Measurements from ENCODE around the gene DSTN.
A peak's percentile ranks its signal among the peaks of the same experiment; 100 is the strongest.

Gene DSTN

DNA sequence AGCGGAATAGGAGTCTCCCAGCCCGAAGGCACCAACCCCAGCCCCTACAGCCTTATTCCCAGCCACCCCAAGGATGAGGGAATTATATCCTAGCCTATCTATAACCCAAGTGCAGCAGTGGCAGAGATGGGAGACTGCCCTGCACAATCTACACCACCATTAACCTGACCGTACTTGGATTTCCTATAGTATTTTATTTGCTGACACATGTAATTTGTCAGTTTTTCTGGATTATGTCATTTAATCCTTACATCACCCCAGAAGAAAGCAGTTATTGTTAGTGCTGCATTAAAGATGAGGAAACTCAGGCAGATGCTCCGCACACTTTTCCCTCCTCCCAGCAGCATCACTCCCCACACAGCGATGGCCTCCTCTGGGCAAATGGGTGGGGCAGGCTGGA is 44.7 kb upstream of the DSTN start:
- CTCF ChIA-PET, result interaction anchor here (1.0 kb wide), 1 partner anchor 11 kb away, joined by 3 read pairs; no protein-coding TSS in a partner anchor
- POLR2A ChIA-PET, result interaction anchor here (1.8 kb wide), 1 partner anchor 45 kb away, joined by 5 read pairs; the partner anchor contains the start of gene DSTN
- DNase-seq (ENCODE audit: extremely low spot score), result no peak
- TF ChIP-seq SP1 (IDR thresholded peaks at IDR 0.05) (no peak), ARNT (IDR thresholded peaks at IDR 0.05) (no peak), FOXA1 (IDR thresholded peaks at IDR 0.05) (no peak), CTBP1 (IDR thresholded peaks at IDR 0.05; ENCODE audit: borderline replicate concordance) (no peak), SUZ12 (IDR thresholded peaks at IDR 0.05) (no peak), LEF1 (IDR thresholded peaks at IDR 0.05; ENCODE audit: borderline replicate concordance) (no peak), TARDBP (IDR thresholded peaks at IDR 0.05) (no peak), L3MBTL2 (conservative IDR thresholded peaks at IDR 0.05) (no peak), NFRKB (IDR thresholded peaks at IDR 0.05) (no peak), BHLHE40 (IDR thresholded peaks at IDR 0.05; ENCODE audit: borderline replicate concordance) (no peak), ELF4 (IDR thresholded peaks at IDR 0.05) (no peak), ZNF384 (IDR thresholded peaks at IDR 0.05) (no peak), FOXM1 (IDR thresholded peaks at IDR 0.05; ENCODE audit: borderline replicate concordance) (no peak), HDGF (IDR thresholded peaks at IDR 0.05; ENCODE audit: borderline replicate concordance) (no peak), FOXK2 (IDR thresholded peaks at IDR 0.05) (no peak)
- TF ChIP-seq, protein P1, sequence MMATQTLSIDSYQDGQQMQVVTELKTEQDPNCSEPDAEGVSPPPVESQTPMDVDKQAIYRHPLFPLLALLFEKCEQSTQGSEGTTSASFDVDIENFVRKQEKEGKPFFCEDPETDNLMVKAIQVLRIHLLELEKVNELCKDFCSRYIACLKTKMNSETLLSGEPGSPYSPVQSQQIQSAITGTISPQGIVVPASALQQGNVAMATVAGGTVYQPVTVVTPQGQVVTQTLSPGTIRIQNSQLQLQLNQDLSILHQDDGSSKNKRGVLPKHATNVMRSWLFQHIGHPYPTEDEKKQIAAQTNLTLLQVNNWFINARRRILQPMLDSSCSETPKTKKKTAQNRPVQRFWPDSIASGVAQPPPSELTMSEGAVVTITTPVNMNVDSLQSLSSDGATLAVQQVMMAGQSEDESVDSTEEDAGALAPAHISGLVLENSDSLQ (IDR thresholded peaks at IDR 0.05), result no peak

DNA sequence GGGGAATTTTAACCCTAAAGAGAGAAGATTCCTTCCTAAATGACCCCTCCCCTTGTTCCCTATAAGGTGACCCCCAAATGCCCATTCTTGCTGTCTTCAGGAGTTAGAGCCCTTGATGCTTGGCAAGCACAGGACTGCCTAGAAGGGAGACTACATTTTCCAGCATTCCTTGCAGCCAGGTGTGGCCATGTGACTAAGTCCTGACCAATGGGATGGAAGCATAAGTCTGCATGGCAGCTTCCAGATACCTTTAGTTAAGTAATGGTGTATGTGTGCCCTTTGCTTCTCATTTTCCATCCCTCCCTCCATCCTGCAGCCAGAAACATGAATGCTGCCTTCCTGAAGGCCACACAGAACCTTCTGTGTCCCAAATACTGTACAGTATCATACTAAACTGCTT is 44.2 kb upstream of the DSTN start:
- POLR2A ChIA-PET, result interaction anchor here (1.8 kb wide), 1 partner anchor 44 kb away, joined by 5 read pairs; the partner anchor contains the start of gene DSTN
- CTCF ChIA-PET, result no interaction called here
- DNase-seq (ENCODE audit: extremely low spot score), result peak; percentile 53
- TF ChIP-seq LEF1 (IDR thresholded peaks at IDR 0.05; ENCODE audit: borderline replicate concordance) (no peak), FOXK2 (IDR thresholded peaks at IDR 0.05) (no peak), TARDBP (IDR thresholded peaks at IDR 0.05) (no peak), SUZ12 (IDR thresholded peaks at IDR 0.05) (no peak), FOXM1 (IDR thresholded peaks at IDR 0.05; ENCODE audit: borderline replicate concordance) (no peak), L3MBTL2 (conservative IDR thresholded peaks at IDR 0.05) (no peak)
- TF ChIP-seq, protein P1 (IDR thresholded peaks at IDR 0.05), result no peak

DNA sequence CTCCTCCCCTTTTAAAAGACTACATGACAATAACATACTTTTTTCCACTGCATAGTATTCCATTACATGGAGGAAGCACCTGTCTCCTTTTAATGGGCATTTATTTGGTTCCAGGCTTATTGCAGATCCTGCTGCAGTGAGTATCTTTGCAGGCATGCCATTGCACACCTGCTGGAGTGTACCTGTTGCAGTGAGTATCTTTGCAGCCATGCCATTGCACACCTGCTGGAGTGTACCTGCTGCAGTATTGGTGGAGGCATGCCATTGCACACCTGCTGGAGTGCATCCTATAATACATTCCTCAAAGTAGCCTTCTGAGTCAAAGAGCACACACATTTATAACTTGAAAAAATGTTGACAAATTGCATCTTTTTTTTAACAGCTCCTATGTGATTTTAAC is 40.3 kb upstream of the DSTN start:
- no peak for TF ChIP-seq HDGF (IDR thresholded peaks at IDR 0.05; ENCODE audit: borderline replicate concordance)
- TF ChIP-seq LEF1 (IDR thresholded peaks at IDR 0.05; ENCODE audit: borderline replicate concordance), result no peak
- no peak for TF ChIP-seq ELF4 (IDR thresholded peaks at IDR 0.05)
- no peak for TF ChIP-seq ZNF384 (IDR thresholded peaks at IDR 0.05)
- no peak for TF ChIP-seq SP1 (IDR thresholded peaks at IDR 0.05)
- TF ChIP-seq CTBP1 (IDR thresholded peaks at IDR 0.05; ENCODE audit: borderline replicate concordance), result no peak
- TF ChIP-seq NFRKB (IDR thresholded peaks at IDR 0.05), result no peak
- TF ChIP-seq BHLHE40 (IDR thresholded peaks at IDR 0.05; ENCODE audit: borderline replicate concordance), result no peak
- TF ChIP-seq FOXM1 (IDR thresholded peaks at IDR 0.05; ENCODE audit: borderline replicate concordance), result no peak
- no peak for TF ChIP-seq L3MBTL2 (conservative IDR thresholded peaks at IDR 0.05)
- TF ChIP-seq FOXA1 (IDR thresholded peaks at IDR 0.05), result no peak
- TF ChIP-seq SUZ12 (IDR thresholded peaks at IDR 0.05), result no peak
- TF ChIP-seq ARNT (IDR thresholded peaks at IDR 0.05), result no peak
- TF ChIP-seq FOXK2 (IDR thresholded peaks at IDR 0.05), result no peak
- TF ChIP-seq TARDBP (IDR thresholded peaks at IDR 0.05), result no peak
- CTCF ChIA-PET, result no interaction called here
- POLR2A ChIA-PET, result no interaction called here
- no peak for DNase-seq (ENCODE audit: extremely low spot score)

DNA sequence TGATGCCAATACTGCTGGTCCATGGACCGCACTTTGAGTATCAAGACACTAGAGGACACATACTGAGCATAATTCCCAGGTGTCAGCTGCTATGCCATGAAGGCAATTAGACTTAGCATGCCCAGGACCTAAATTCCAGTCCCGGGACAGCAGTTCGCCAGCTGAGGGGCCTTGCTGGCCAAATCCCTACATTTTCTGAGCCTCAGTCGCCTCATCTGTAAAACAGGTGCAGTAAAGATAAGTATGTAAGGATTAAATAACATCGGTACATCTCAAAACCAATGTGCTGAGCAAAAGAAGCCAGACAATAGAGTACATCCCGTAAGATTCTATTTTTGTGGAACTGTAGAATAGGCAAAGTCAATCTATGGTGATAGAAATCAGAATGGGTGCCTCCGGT is 39.7 kb upstream of the DSTN start:
- no peak for DNase-seq (ENCODE audit: extremely low spot score)
- CTCF ChIA-PET, result no interaction called here
- TF ChIP-seq FOXK2 (IDR thresholded peaks at IDR 0.05), result no peak
- TF ChIP-seq HDGF (IDR thresholded peaks at IDR 0.05; ENCODE audit: borderline replicate concordance), result no peak
- TF ChIP-seq LEF1 (IDR thresholded peaks at IDR 0.05; ENCODE audit: borderline replicate concordance), result no peak
- TF ChIP-seq ZNF384 (IDR thresholded peaks at IDR 0.05), result no peak
- no peak for TF ChIP-seq SP1 (IDR thresholded peaks at IDR 0.05)
- TF ChIP-seq BHLHE40 (IDR thresholded peaks at IDR 0.05; ENCODE audit: borderline replicate concordance), result no peak
- no peak for TF ChIP-seq ELF4 (IDR thresholded peaks at IDR 0.05)
- TF ChIP-seq FOXM1 (IDR thresholded peaks at IDR 0.05; ENCODE audit: borderline replicate concordance), result no peak
- no peak for TF ChIP-seq FOXA1 (IDR thresholded peaks at IDR 0.05)
- TF ChIP-seq L3MBTL2 (conservative IDR thresholded peaks at IDR 0.05), result no peak
- no peak for TF ChIP-seq CTBP1 (IDR thresholded peaks at IDR 0.05; ENCODE audit: borderline replicate concordance)
- TF ChIP-seq NFRKB (IDR thresholded peaks at IDR 0.05), result no peak
- POLR2A ChIA-PET, result interaction anchor here (0.9 to 1.9 kb wide), 6 partner anchors 9 to 758 kb away, joined by 3 to 16 read pairs (median 4); partner anchors contain the start of genes DSTN and ZNF133

DNA sequence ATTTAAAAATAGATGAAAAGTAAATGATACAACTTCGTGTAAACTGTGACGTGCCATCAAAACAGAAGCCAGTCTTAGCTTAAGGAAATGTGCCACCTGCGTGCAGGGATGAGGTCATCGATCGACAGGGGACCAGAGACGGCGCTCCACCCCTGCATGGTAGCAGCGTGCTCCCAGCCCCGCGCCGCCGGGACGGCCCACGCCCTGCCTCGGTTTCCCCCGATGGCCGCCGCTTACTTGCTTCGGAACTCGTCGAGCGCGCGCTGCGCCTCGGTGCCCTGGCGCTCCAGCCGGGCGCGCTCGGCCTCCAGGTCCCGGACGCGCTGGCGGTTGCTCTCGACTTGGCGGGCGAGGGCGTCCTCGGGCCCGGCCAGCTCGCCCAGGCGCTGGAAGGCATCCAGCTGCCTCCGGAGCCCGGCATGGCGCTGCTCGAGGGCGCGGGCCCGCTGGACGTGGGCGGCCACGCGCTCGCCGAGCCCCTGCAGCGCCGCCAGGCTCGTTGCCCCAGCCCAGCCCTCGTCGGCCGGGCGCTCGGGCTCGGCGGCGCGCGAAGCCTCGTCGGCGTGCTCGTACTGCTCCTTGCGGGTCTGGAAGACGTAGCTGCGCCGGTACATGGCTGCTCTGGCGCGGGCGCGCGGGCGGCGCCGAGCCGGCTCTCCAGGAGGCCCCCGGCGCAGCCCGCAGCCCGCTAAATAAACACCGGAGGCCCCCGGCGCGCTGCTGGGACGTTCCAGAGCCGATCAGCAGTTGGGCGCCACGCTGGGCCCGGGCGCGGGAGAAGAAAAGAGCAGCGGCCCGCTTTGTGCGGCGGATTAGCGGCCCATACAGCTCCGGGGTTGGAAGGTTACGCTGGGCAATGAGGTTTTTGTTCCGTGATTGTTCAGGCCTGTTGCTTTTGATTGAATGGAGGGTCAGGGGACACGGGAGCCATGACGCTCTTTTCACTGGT is 38.9 kb upstream of the DSTN start, which contains the start of gene BFSP1:
Gene BFSP1 (minus strand): TSS at position 664 of the 949 bp plus-strand sequence. CDS start 50 bp downstream, at position 614.
- ChIA-PET CTCF (interaction anchor here (0.6 to 0.7 kb wide), 3 partner anchors 19 to 787 kb away, joined by 3 to 6 read pairs (median 3); no protein-coding TSS in a partner anchor), POLR2A (interaction anchor here (0.6 to 1.9 kb wide), 17 partner anchors 10 to 976 kb away, joined by 3 to 16 read pairs (median 4); partner anchors contain the start of genes DSTN, RRBP1, SEC23B and ZNF133)
- TF ChIP-seq TARDBP (IDR thresholded peaks at IDR 0.05), result no peak
- no peak for TF ChIP-seq NFRKB (IDR thresholded peaks at IDR 0.05)
- peak; percentile 72 for TF ChIP-seq L3MBTL2 (conservative IDR thresholded peaks at IDR 0.05)
- DNase-seq (ENCODE audit: extremely low spot score), result peak; percentile 67

DNA sequence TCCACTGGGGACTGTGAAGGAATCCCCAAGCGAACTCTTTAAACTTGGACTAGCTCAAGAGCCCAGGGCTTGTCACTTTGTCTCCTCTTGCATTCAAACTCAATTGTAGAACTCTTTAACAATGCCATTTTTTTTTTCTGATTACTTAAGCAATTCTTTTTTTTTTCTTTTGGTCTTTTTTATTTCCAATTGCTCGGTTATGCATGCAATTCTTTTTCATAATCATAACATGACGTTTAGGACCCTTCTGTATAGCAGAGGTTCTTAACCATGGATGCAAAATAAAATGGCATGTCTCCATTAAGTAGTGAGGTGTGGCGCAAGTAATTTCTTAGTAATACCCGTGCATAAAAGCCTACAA is 38.2 kb upstream of the DSTN start:
- ChIA-PET POLR2A (interaction anchor here (0.6 to 1.9 kb wide), 13 partner anchors 8 to 756 kb away, joined by 3 to 16 read pairs (median 5); partner anchors contain the start of genes DSTN, RRBP1 and ZNF133), CTCF (interaction anchor here (0.6 to 0.7 kb wide), 4 partner anchors 10 to 788 kb away, joined by 3 to 6 read pairs (median 3); no protein-coding TSS in a partner anchor)
- TF ChIP-seq LEF1 (IDR thresholded peaks at IDR 0.05; ENCODE audit: borderline replicate concordance) (no peak), TARDBP (IDR thresholded peaks at IDR 0.05) (no peak), HDGF (IDR thresholded peaks at IDR 0.05; ENCODE audit: borderline replicate concordance) (no peak), ARNT (IDR thresholded peaks at IDR 0.05) (no peak), L3MBTL2 (conservative IDR thresholded peaks at IDR 0.05) (no peak), SUZ12 (IDR thresholded peaks at IDR 0.05) (no peak), BHLHE40 (IDR thresholded peaks at IDR 0.05; ENCODE audit: borderline replicate concordance) (no peak), ZNF384 (IDR thresholded peaks at IDR 0.05) (no peak), FOXK2 (IDR thresholded peaks at IDR 0.05) (no peak), FOXA1 (IDR thresholded peaks at IDR 0.05) (no peak), ELF4 (IDR thresholded peaks at IDR 0.05) (no peak), SP1 (IDR thresholded peaks at IDR 0.05) (no peak), CTBP1 (IDR thresholded peaks at IDR 0.05; ENCODE audit: borderline replicate concordance) (no peak), NFRKB (IDR thresholded peaks at IDR 0.05) (no peak), FOXM1 (IDR thresholded peaks at IDR 0.05; ENCODE audit: borderline replicate concordance) (no peak)
- TF ChIP-seq, protein P1 (IDR thresholded peaks at IDR 0.05), result no peak
- DNase-seq (ENCODE audit: extremely low spot score), result no peak
